HG02840 (cell line): ENCODE data around the gene KASH5.

ENCODE experiments used
- ATAC-seq: cut with Tn5 transposase; IDR thresholded peaks from one replicate; pipeline ENCODE4 v1.9.1; 2021; ENCODE audit warnings: mild to moderate bottlenecking, moderate library complexity, moderate number of reproducible peaks; ENCODE audit not compliant: unreplicated experiment, low FRiP score

KASH5 gene, protein sequence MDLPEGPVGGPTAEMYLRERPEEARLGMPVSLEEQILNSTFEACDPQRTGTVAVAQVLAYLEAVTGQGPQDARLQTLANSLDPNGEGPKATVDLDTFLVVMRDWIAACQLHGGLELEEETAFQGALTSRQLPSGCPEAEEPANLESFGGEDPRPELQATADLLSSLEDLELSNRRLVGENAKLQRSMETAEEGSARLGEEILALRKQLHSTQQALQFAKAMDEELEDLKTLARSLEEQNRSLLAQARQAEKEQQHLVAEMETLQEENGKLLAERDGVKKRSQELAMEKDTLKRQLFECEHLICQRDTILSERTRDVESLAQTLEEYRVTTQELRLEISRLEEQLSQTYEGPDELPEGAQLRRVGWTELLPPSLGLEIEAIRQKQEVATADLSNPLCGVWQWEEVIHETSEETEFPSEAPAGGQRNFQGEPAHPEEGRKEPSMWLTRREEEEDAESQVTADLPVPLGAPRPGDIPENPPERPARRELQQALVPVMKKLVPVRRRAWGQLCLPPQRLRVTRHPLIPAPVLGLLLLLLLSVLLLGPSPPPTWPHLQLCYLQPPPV

GRCh38 chr19:49387936-49388372 is at the start of gene KASH5:
TSS of gene KASH5 (plus strand) at chr19:49388249. CDS start at chr19:49390884, 2,635 bp downstream.
- ATAC-seq = no peak

GRCh38 chr19:49338691-49339300 is 49.3 kb upstream of the KASH5 start:
- ATAC-seq = no peak

GRCh38 chr19:49339301-49340068 is 48.6 kb upstream of the KASH5 start:
- no peak for ATAC-seq

DNA sequence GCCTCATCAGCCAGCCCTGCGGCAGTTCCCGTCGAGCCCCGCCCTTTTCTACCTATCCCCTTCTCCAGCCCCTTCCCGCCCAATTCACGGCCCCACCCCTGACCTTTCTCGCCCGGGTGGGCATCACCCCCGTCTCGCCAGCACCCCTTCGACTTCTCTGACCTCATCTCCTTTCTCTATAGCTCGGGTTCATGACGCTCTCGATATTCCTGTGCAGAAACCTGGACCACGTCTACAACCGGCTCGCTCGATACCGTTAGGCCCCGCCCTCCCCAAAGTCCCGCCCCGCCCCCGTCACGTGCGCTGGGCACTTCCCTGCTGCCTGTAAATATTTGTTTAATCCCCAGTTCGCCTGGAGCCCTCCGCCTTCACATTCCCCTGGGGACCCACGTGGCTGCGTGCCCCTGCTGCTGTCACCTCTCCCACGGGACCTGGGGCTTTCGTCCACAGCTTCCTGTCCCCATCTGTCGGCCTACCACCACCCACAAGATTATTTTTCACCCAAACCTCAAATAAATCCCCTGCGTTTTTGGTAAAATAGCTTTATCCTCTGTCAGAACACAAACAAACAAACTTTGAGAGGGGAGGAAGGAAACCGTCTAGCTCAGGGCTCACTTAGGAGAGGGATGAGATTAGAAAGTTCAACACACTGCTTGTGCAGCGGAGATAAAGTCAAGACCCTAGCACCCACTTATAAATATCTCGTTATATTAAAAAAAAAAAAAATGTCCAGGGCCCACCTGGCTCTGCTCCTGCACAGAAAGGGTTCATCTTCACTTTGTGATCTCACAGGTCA is 47.8 kb upstream of the KASH5 start:
- peak; percentile 68 for ATAC-seq

- ATAC-seq = no peak
Observed at GRCh38 chr19:49340865-49341718, 47.0 kb upstream of the KASH5 start.

DNA sequence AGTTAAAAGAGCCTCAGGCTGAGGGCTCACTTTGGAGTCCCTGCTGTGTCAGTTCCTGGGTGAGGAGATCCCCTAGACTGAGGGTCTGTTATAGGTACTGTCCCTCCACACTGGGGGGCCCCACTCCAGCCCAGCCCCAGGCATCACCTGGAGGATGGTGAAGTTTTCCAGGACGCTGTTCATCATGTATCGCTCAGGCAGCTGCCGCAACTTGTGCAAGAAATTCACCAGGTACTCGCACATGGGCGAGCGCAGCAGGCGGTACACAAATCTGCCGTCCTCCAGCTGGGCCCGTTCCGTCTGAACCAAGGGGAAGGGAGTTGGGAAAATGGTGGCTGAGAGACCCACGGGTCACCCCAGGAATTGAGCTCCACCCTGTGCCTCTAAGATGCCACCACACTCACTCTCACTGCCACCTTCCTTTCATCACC is 45.7 kb upstream of the KASH5 start:
- no peak for ATAC-seq

GRCh38 chr19:49343123-49343522 is 44.9 kb upstream of the KASH5 start:
- ATAC-seq = no peak

- no peak for ATAC-seq
Observed at GRCh38 chr19:49344505-49345423, 43.3 kb upstream of the KASH5 start.

GRCh38 chr19:49347191-49347590 is 40.9 kb upstream of the KASH5 start:
- no peak for ATAC-seq

- ATAC-seq = no peak
Observed at GRCh38 chr19:49347835-49348234, 40.2 kb upstream of the KASH5 start.

DNA sequence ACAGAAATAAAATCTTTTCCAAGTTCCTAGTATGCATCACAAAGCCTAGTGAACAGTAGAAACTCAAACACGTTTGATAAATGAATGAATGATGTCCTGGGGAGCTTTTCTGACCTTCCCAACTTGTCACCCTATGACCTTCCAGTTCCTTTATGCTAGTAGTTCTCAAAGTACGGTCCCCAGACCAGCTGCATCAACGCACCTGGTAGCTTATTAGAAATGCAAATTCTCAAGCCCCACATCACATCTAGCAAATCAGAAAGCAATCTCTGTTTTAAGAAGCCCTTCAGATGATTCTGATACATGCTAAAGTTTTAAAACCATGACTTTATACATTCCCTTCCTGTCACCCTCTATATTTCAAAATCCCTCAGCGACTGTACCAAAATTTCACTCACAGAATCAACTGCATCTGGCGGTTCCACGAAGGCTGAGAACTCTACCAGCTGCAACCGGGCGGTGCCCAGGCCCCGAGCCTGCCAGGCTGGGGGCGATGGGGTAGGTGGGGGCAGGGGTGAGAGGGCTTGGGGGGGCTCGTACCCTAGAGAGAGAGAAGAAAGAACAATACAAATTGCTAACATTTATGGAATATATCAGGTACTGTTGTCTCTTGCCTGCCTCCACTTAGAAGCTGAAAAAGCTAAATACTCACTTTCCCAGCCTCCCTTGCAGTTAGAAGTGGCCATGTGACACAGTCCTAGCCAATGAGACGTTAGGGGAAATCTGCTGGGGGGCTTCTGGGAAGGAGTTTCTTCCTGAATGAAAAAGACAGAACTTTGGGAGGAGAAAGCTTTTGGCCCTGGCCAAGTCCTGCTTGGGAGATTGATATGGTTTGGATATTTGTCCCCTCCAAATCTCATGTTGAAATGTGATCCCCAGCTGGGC is 39.5 kb upstream of the KASH5 start:
- no peak for ATAC-seq

- no peak for ATAC-seq
Observed at GRCh38 chr19:49349567-49349966, 38.5 kb upstream of the KASH5 start.

DNA sequence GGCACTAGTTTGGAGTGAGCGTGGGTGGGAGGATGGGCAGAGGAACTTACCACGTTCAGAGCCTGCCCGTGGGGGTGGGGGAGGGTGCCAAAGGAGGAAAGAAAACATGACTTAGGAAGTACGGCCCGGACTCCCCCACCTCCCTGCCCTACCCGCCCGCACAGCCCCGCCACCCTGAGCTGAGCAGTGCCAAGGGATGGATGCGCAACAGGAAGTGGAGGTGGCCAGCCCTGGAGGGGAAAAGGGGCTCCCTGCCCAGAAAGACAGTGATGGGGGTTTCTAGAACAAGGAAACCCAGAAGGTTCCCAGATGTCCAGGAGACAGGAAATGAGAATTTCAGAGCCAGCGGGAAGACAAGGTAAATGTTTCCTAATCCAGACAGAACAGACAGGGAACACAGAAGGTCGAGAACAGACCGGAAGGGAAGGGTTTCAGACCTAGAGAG is 32.1 kb upstream of the KASH5 start:
- ATAC-seq = no peak

DNA sequence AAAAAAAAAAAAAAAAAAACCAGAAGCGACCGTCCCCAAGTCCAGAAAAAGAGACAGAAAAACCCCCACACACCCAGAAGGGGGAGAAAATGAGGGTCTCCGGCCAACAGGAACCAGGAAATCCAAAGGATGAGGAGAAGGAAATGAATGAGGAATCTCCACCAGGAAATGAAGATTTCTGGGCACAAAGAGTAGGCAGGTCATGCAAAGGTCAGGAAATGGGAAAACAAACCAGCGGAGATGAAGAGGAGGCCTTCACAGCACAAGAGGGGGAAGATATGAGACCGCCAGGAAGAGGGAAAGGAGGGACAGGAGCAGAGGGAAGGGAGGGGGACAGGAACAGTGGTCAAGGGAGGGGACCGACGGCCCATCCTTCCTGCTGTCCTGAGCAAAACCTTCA is 31.7 kb upstream of the KASH5 start:
- ATAC-seq = no peak

- no peak for ATAC-seq
Observed at GRCh38 chr19:49357186-49357585, 30.9 kb upstream of the KASH5 start.

GRCh38 chr19:49359851-49360820 is 27.9 kb upstream of the KASH5 start:
- ATAC-seq = no peak
